ENCODE results near the gene CSTPP1.
A peak's percentile ranks its signal among the peaks of the same experiment; 100 is the strongest.
"Not testable (repeated sequence)": the region's sequence is repeated elsewhere in the genome, so short reads cannot be mapped to it uniquely, and the experiment has no call there.

Gene CSTPP1

GRCh38 chr11:46961041-46961440 lies 24.5 kb downstream of the CSTPP1 start:
- no peak for DNase-seq

- not testable (repeated sequence) for DNase-seq
Observed at GRCh38 chr11:46961886-46962285, 25.3 kb downstream of the CSTPP1 start.

GRCh38 chr11:46963844-46964243 lies 27.3 kb downstream of the CSTPP1 start:
- DNase-seq = no peak

- DNase-seq = no peak
Observed at GRCh38 chr11:46966773-46967172, 30.2 kb downstream of the CSTPP1 start.

- no peak for DNase-seq
Observed at GRCh38 chr11:46967962-46968361, 31.4 kb downstream of the CSTPP1 start.

GRCh38 chr11:46969379-46969778 lies 32.8 kb downstream of the CSTPP1 start:
- DNase-seq = no peak

GRCh38 chr11:46970913-46971625 lies 34.5 kb downstream of the CSTPP1 start:
- no peak for DNase-seq

GRCh38 chr11:46972343-46972742 lies 35.8 kb downstream of the CSTPP1 start:
- DNase-seq = peak; percentile 61

GRCh38 chr11:46972821-46973220 lies 36.3 kb downstream of the CSTPP1 start:
- no peak for DNase-seq

- DNase-seq = no peak
Observed at GRCh38 chr11:46976182-46976854, 39.8 kb downstream of the CSTPP1 start.

- DNase-seq = no peak
Observed at GRCh38 chr11:46977038-46977813, 40.7 kb downstream of the CSTPP1 start.

GRCh38 chr11:46978005-46978491 lies 41.5 kb downstream of the CSTPP1 start:
- no peak for DNase-seq

GRCh38 chr11:46979358-46979757 lies 42.8 kb downstream of the CSTPP1 start:
- DNase-seq = no peak

- DNase-seq = peak; percentile 19
Observed at GRCh38 chr11:46981436-46981835, 44.9 kb downstream of the CSTPP1 start.

GRCh38 chr11:46982797-46983452 lies 46.4 kb downstream of the CSTPP1 start:
- DNase-seq = no peak

- DNase-seq = no peak
Observed at GRCh38 chr11:46983598-46983997, 47.0 kb downstream of the CSTPP1 start.

GRCh38 chr11:46984548-46984947 lies 48.0 kb downstream of the CSTPP1 start:
- no peak for DNase-seq

- no peak for DNase-seq
Observed at GRCh38 chr11:46984987-46985386, 48.4 kb downstream of the CSTPP1 start.

- DNase-seq = no peak
Observed at GRCh38 chr11:46987183-46987582, 50.6 kb downstream of the CSTPP1 start.

- not testable (repeated sequence) for DNase-seq
Observed at GRCh38 chr11:46989810-46990487, 53.4 kb downstream of the CSTPP1 start.

GRCh38 chr11:46991391-46991790 lies 54.8 kb downstream of the CSTPP1 start:
- DNase-seq = no peak

- not testable (repeated sequence) for DNase-seq
Observed at GRCh38 chr11:46992386-46992785, 55.8 kb downstream of the CSTPP1 start.

Data from inflammatory macrophage treated with lipopolysaccharide for 4 hours (primary cell).